GM19397 (cell line): ENCODE measurements around the gene SLIT2.

ENCODE experiments used
- ATAC-seq: cut with Tn5 transposase; IDR thresholded peaks from one replicate; pipeline ENCODE4 v1.9.1; 2021; ENCODE audit warnings: mild to moderate bottlenecking, moderate library complexity; ENCODE audit not compliant: unreplicated experiment

The SLIT2 gene

GRCh38 chr4:20262221-20262620, 10.5 kb downstream of the SLIT2 start:
- no peak for ATAC-seq

DNA sequence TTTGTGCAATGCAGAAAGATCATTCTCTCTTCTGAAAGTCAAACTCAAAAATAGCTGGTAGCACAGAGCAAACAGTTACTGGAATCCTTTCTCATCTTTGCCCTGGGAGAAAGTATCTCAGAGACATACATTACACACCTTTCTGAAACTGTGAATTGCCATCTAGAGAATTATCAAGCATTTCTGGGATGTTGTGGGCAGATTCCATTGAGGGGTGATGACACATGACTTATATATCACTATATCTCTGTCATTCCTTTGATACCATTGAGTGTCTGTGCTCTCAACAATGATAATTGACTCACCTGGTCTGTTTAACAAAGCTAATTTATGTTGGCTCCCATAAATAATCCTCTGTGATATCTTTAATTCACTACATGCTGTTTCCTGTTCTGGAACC, 13.0 kb downstream of the SLIT2 start:
- ATAC-seq, result no peak

DNA sequence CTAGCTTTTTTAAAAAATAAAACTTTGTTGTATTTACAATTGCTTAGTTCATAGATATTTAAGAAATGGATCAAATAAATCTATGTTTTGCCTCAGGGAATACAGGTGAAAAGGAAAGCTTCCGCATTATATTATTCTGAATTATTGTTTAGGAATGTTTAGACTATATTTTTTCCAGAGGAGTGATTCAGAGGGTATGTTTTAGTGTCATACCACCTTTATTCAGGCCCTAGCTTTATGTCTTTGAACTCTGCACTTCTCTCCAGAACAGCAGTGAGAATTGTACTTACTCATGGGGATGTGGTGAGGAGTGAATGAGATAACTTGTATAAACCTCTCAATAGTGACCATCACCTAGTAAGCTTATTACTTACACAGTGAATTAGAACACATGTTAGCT, 14.0 kb downstream of the SLIT2 start:
- ATAC-seq, result no peak

DNA sequence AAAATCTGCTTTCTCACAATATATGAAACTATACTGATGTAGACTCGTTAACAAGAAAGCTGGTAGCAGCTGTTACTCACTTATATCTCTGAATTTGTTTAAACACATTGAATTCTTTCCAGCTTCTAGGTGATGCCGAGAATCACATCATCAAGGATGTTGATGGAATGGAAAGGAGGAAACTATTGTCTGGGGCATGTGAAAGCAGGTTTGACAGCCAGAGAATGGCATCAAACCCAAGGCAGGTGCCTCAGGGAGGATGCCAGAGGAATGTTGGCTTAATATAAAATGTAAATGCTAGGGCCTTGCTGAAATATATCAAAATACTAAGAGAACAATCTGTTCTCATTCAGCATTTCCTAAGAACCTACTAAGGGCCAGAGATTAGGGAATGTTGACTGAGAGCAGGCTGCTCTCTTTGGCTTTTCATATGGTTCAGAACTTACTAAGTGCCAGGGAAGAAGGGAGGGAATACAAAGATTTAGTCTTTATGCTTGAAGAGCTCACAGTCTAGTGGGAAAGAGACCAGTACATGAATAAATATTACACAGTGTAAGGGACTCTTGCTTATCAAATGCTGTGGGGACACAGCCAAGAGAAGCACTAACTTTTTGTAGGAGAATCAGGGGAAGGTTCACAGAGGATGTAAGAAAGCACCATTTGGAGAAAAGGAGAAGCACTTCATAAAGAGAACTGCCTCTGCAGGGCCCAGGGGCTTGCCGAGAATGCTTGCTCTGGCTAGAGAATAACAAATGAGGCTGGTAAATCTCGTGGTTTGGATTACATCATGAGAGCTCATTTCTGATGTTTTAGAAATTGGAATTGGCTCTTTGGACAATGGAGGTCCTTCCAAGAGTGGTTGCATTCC, 14.7 kb downstream of the SLIT2 start:
- ATAC-seq, result no peak

- no peak for ATAC-seq
Measured at GRCh38 chr4:20268028-20268427, 16.3 kb downstream of the SLIT2 start.

- ATAC-seq, result no peak
Measured at GRCh38 chr4:20269320-20269719, 17.6 kb downstream of the SLIT2 start.

- no peak for ATAC-seq
Measured at GRCh38 chr4:20271950-20272349, 20.2 kb downstream of the SLIT2 start.

DNA sequence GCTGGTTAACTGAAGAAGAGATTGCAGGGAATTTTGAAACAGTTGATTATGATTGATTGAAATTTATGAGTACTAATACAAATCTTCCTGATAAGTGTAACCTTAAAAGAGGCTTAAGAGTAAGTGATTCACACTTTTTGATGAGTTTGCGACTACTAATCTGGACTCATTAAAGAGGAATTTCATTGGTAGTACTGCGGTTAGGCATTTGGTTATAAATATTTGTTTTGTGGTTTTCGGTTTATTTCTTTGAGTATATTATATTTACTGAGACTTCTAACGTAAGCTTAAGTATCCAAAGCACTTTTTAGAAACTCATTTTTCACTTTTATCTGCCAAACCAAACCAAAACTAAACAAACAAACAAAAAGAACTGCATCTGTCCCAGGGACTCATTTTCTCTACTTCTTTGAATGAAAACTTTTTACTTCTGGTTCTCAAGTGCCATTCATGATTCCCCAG, 20.7 kb downstream of the SLIT2 start:
- ATAC-seq, result no peak

DNA sequence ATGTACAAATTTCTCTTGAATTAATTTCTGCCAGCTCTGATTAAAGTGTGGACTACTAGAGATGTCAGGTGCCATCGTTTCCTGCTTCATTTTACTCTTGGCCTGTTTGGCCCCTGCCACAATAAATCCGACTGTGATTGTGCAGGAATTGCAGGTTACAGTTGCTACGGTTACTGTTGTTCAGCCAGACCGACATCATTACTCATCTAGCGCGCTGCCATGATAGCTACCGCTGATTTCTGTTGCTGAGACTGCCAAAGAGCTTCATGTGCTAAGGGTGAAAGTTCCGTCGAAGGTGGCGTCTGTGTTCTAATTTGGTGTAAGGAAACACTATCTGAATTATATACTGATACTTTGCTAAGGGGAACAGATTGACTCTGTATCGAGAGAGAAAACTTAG, 22.1 kb downstream of the SLIT2 start:
- ATAC-seq, result no peak

- no peak for ATAC-seq
Measured at GRCh38 chr4:20276848-20277247, 25.1 kb downstream of the SLIT2 start.

GRCh38 chr4:20278195-20278594, 26.5 kb downstream of the SLIT2 start:
- ATAC-seq, result no peak

DNA sequence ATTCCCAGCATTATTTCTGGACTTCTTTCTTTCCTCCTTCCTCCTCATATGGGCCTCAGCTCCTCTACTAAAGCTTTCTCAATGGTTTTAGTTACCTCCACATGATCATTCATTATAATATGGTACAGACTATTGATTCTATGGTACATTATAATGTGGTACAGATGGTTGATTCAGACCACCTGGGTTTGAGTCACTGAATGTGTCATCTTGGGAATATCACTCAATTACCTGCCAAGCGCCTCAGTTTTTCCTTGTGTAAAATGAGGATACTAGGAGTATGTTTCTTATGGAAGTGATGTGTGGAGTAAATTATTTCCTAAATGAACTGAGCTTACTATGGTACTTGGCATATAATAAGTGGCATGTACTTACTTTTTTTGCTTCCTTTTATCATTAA, 27.7 kb downstream of the SLIT2 start:
- no peak for ATAC-seq

- no peak for ATAC-seq
Measured at GRCh38 chr4:20281453-20281852, 29.7 kb downstream of the SLIT2 start.

GRCh38 chr4:20283039-20283438, 31.3 kb downstream of the SLIT2 start:
- no peak for ATAC-seq

- ATAC-seq, result no peak
Measured at GRCh38 chr4:20284990-20285389, 33.3 kb downstream of the SLIT2 start.

- no peak for ATAC-seq
Measured at GRCh38 chr4:20287246-20287645, 35.5 kb downstream of the SLIT2 start.

- no peak for ATAC-seq
Measured at GRCh38 chr4:20288047-20288650, 36.4 kb downstream of the SLIT2 start.

DNA sequence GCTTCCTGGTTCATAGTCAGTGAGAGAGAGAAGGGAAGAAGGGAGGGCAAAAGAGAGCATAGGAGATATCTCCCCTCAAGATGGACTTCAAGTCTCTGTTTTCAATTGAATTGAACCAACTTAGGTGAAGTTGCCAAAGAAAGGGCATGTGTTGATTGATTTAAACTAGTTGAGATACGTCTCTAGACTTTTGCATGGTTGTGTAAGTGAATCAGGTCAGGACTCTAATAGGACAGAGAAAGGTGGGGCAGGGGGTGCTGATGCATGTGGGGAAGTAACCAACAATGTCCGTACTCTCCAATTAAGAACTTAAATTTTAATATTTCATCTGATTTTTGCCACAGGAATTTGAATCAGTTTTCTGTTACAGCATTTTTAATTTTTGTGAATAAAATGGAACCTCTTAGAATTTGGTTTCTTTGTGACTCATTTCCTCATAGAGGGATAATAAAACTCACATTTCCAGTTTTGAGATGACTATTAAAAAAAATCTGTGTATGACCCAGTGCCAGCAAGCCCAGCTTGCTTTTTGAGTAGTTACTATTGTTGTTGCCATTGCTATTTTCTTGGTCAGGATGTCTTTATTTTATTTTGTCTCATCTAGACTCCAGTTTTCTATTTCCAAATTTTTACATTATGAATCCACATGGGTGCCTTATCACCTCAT, 37.3 kb downstream of the SLIT2 start:
- no peak for ATAC-seq

- no peak for ATAC-seq
Measured at GRCh38 chr4:20289782-20290181, 38.1 kb downstream of the SLIT2 start.

DNA sequence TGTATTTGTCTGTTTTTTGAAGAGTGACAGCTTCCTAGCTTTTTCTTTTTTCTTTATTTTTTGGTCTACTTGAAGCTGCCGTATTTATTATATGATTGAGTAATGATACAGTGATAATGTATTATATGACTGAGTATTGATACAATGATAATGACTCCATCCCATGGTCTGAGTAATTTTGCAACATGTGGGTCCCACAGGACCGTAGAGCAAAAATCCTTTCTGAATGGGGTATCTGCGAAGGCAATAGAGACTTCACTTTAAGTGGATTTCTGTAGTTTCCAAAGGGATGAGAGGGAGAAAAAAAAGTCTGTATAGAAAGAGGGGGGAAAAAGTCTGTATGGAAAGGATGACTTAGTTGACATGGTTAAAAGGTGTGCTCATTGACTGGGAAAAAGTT, 41.0 kb downstream of the SLIT2 start:
- no peak for ATAC-seq

- ATAC-seq, result no peak
Measured at GRCh38 chr4:20297261-20297660, 45.6 kb downstream of the SLIT2 start.

GRCh38 chr4:20297783-20298182, 46.1 kb downstream of the SLIT2 start:
- no peak for ATAC-seq
